HG02938 (cell line): ENCODE data around the gene HOXA11.

ENCODE experiments used
- ATAC-seq: cut with Tn5 transposase; IDR thresholded peaks from one replicate; pipeline ENCODE4 v1.9.1; 2021; ENCODE audit warnings: mild to moderate bottlenecking, moderate library complexity; ENCODE audit not compliant: unreplicated experiment

HOXA11 gene

DNA sequence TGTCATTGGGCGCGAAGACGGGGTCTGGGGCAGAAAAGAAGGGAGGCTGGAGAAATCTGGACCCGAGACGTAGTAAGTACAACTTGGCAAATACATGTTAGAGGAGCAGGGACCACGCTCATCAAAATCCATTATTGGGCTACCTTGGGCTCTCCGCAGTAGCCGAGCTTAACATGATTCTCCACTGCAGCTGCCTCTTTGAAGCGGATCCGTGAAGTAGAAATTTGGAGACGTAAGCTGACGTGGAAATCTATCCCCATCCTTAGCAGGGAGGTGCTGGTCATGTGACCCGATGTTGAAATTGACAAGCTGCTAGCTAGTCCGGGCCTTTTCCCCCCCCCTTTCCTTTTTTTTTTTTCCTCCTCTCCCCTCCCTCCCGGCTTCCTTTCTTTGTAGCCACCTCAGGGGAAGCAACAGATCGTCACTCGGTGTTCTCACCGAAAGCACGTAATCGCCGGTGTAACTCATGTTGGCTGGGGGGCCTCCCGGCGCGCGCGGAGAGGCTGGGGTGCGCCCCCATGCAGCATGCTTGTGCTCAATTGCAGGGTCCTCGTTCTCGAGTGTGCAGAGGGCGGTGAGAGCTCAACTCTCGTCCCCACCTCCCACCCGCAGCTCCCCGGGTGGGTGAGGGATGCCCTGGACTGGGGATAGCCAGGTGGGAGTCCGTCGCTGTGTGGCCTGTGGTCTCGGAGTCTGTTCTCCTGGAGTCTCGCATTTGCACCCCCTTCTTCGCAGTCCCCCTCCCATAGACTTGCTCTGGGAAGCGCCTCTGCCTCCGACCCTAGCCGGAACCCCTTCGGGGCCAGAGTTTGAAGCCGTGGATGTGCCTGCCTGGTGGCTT, at the start of gene HOXA11:
TSS of gene HOXA11 (minus strand) at position 220 of the 841 bp plus-strand sequence. CDS start at position 132, 88 bp downstream.
- ATAC-seq, result no peak

DNA sequence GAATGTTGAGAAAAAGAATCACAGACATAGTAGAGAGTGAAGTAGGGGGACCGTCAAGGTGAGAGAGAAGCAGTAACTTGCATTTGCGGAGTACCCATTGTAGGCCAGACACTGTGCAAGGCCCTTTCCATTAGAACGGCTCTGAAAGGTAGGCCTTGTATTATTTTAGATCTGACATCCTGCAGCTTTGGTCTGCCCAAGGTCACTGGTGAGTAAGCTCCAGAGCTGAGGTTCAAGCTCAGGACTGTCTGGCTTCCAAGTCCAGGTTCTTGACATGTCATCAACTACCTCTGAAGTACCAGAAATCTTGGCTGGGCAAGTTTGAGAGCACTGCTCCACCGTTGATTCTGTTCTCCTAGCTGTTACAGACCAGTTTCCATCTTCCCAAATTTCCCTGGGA, 44.4 kb upstream of the HOXA11 start:
- ATAC-seq, result no peak

DNA sequence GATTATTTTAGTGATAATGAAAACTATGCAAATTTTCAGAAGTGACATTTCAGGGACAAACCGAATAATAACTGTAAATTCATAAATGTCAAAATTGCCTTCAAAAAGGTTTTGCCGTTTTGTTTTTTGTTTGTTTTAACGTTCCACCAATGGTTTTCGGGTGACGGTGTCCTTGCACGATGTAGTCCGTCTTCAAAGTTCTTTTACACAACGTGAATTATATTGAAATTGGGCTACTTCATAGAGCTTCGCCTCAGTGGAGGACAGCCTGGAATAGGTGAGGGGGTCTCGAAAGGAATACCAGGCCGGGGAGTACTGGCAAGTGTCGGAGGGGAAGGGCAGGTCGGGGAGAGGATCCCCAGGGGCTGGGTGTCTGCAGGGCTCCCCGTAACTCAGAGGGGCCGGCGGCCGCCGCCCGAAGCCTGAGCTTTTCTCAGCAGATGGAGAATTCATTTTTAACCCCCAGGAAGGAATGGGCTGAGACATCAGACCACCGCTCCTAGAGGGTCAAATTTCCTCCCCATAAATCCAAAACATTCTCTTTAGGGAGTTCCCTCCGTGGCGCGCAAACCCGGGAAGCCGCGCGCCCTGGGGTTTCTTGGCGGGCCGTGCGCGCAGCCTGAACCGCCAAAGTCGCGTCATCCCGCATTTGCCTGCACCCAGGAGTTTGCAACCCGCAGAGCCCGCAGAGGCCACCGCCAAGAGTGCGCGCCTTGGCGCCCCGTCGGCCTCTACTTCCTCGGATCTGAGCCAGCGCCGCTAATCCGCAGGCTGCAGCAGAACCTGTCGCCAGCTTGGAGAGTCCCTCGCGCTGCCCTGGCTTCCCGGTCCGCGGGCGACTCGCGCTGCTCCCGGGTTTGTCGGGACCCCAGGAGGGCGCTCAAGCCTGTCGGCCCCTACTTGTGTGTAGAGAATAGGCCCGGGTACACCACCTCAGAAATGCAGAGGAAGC, 40.2 kb upstream of the HOXA11 start:
- no peak for ATAC-seq

DNA sequence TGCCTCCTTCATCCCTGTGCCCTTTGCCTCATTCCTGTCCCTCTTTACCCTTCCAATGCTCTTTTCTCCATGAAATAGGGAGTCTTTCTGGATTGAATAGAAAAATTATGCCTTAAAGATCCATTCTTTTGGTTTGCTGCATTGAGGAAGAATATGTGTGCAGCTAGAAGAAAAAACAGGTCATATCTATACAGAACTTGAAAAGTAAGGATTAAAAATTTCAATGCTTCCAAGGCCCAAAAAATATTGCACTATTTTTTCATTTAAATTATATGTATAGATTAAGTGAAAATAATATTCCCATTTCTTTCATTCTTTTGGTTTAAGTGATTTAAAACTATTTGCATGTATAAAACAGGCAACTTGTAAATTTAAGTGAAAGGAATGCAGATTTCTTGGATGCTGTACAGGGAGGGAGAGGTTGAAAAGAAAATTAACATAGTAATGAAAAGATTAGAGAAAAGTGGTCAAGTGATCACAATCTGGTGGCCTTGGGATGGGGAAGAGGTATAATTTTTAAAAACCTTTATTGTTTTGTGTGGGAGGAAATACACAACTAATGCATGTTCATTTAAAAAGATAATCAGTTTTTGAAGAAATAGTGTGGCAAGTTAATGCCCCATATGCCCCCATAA, 39.0 kb upstream of the HOXA11 start:
- no peak for ATAC-seq

DNA sequence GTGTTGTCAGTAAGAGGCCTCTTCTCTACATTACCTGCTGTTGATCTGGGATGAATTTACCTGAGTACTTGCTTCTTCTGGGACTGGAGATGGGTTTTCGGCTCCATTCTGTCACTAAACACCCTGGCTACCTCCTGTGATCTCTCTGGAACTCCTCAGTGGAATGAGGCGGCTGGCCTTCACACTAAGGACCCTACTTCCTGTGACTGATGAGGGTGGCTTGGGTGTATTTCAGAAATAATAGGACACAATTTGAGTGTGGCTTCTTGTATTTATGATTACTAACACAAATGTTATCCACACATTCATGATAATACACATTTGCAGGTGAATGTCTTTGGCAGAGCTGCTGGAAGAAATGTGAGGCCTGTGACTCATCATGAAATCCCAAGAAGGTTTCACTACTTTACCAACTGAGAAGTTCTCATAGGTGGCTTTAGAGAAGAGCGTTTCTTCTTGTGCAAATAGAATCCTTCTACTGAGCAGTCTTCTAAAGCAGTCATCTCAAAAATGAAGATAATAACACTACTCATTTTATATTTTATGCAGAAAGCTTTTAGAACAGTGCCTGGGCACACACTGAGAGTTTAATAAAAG, 36.3 kb upstream of the HOXA11 start:
- no peak for ATAC-seq

DNA sequence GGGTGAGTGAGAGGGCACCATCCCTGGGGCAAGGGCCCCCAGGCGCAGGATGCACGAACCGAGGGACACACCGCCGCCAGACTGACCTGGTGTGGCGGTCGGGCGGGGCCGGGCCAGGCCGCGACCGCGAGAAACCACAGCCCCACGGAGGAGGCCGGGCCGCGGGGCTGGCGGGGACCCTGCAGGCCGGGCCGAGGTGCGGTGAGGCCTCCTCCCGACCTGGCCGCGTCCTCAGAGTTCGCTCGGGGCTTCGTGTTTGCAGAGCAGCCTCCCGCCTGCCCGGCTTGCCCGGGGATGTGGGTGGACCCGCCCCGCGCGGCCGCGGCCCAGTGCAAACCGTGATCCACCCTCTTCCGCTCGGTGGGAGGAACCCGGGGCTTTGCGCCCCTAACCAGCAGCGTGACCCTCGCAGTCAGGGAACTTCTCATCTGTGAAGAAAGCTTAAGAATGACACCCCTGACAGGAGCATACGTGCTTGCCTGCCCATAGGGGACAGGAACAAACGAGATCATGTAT, 35.5 kb upstream of the HOXA11 start:
- ATAC-seq, result no peak

DNA sequence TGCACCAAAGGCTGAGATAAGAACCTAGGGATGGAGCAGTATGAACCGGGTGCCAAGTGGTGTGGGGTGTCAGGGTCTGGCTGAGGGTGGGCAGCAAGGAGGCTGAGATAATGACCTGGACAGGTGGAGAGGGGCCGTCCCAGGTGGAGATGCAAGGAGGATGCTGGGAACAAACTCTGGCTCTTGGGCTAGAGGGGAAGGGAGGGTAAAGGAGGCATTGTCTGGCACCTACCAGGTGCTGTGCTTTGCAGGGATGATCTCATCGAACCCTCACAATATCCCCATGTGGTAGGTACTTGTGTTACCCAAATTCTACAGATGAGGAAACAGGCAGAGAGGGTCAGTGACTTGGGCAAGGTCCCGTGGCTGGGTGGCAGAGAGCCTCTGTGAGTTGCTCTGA, 34.8 kb upstream of the HOXA11 start:
- ATAC-seq, result no peak

DNA sequence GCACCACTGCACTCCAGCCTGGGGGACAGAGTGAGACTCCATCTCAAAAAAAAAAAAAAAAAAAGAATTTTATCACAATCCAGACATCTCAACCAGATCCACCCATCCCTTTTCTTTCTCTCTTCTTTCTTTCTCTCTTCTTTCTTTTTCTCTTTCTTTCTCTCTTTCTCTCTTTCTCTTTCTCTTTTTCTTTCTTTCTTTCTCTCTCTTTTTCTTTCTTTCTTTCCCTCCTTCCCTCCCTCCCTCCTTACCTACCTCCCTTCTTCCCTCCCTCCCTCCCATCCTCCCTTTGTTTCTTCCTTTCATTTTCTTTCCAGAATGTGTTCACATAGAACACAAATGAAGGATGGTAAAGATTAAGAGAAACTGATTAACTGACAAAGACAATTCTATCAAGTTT, 32.9 kb upstream of the HOXA11 start:
- no peak for ATAC-seq

DNA sequence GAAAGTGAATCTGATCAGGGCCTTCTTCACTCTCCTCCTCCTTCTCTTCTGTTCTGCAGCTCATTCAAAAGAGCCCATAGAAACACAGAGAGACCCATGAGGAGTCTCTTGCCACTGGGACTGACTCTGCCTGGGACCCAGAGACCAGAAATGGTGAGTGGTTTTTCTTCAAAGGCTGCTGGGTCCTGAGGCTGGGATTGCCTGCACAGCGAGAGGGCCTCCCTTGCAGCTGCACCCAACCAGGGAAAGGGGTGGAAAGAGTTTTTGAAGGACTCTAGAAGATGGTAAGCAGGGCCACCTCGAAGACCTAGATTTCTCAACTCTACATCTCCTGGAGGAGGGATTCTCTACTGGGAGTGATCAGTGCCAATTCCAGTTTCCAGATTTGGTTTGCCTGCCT, 30.3 kb upstream of the HOXA11 start:
- no peak for ATAC-seq

DNA sequence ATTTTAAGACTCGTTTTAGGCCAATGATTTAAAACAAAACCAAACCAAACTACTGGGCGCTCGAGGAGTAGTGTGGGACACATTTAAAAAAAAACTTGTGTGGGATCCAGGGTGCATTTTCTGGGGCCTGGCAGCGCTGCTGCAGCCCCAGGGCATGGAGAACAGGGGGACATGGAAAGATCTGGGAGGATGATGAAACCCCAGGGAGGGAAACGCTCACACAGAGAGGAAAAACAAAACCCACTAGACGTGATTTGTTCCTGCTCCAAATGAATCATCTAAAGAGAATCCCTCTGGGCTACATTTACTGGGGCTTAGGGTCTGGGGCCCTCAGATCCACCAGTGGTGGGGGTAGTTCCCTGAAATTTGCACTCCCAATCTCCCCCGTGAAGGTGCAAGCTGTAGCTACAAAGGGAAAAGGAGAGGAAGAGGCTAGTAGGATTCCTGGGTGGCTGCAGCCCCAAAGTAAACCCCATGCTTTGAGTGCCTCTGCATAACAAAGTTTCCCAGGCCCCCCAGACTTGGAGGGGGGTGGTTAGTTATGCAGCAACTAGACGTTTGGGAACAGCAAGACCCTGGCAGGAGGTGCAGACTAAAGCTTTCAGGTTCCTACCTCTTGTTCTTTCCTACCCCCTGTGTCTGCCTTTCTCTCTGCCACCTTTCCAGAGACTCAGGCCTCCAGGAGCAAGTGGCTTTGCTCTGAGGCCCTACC, 29.4 kb upstream of the HOXA11 start:
- no peak for ATAC-seq

DNA sequence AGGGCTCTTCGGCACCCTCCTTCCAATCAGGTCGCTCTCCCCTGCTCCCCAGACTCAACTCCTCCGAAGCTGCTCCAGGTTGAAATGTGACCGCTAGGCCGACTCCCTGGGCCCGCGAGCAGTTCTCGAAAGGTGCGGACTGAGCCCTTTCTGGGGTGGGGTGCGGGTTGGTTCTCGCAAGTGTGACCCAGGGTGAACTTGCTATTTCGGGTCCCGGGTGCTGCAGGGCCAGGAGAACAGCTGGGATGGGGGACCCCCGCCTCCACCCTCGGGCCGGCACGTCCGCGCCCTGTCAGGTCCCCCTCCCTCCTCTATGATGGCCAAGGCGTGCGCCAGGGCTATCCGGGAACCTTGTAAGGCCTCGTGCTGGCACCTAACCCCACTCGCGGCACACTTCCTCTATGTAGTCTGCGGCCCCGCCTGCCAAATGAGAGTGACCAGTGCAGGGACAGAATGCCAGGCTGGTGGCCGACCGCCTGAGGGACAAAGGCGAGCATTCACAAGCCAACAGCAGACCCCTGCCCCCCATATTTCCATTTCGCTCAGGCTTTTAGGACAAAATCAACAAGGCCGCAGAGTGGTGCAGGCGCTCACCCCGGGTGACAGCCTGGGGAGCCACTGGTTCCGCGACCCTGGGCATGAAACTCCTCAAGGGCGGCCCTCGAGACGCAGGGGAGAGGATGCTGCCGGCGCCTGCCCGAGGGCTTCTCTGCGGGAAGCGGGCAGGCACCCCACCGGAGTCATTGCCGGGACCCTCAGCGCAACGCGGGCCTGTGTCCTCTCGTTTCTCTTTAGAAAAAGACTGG, 28.6 kb upstream of the HOXA11 start:
- no peak for ATAC-seq

DNA sequence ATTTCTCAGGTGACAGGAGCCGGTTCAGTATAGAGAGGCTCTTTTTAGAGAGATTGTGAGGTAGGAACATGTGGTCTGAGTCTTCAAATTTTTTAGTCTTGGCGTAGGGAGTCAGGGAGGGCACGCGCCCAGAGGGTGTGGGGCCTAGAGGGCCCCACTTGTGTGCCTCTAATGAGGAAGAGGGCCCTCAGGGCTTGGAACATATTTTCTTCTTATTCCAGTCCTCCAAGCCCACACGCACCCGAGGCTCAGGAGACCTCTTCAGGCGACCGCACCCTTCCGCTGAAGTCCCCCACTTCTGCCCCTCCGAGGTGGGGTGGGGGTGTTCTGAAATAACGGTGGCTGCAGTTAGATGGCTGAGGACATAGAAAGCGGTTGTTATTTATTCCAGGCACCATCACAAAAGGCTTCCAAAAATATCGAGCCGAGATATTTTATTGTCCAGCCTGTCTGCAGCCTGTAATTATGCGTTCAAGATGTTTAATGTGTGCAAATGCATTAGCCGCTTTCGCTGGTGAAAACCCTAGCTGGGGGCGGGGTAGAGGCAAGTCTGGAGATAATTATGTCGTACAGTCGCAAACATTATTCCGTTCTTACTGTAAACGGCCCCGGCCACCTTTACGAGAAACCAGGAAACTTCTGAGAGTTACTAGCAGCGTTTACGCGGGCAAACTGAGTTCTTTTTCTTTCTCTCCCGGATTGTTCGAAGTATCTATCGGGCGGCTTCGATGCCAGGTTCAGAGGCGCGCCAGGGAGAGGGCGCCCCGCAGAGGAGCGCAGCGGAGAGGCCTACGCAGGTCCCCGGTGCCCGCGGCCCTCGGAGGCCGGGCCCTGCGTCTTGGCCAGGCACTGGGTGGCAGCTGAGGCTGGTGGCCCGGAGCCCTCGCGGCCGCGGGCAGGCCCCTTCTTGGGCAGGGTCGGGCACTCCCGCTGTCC, 27.7 kb upstream of the HOXA11 start:
- ATAC-seq, result no peak

DNA sequence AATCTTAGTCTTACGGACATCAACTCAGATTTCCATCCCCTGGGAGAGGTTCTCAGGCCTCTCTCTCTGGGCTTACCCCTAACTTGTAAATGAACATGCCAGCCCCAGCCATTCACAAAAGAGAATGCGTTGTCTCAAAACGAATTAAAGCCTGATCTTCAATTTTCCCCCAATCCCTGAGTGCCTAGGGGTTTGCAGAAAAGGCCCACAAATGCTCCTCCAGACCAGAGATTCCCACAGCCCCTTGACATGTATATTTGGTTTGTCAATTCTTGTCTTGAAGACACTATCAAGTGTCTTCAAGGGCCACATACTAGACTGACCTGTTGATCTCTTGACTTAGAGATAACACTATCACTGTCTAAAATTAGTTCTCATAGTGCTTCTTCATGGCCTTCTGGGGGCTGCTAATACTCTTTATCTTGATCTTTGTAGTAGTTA, 26.8 kb upstream of the HOXA11 start:
- ATAC-seq, result no peak

DNA sequence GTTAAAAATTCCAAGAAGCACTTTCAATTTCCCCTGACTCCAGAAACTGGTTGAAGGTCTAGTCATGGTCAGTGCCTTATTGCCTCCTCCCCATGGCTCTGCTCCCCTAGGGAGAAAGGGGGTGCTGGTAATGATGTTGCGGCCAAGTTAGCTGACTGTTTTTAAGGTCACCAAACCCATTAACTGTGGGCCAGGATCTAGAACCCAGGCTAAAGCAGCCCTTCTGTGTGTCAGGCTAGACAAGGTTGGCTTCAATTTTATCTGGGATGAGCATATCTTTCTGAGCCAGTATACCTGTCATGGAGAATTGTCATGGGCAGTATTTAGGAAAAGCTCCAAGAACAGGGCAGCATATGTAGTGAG, 26.0 kb upstream of the HOXA11 start:
- ATAC-seq, result no peak

DNA sequence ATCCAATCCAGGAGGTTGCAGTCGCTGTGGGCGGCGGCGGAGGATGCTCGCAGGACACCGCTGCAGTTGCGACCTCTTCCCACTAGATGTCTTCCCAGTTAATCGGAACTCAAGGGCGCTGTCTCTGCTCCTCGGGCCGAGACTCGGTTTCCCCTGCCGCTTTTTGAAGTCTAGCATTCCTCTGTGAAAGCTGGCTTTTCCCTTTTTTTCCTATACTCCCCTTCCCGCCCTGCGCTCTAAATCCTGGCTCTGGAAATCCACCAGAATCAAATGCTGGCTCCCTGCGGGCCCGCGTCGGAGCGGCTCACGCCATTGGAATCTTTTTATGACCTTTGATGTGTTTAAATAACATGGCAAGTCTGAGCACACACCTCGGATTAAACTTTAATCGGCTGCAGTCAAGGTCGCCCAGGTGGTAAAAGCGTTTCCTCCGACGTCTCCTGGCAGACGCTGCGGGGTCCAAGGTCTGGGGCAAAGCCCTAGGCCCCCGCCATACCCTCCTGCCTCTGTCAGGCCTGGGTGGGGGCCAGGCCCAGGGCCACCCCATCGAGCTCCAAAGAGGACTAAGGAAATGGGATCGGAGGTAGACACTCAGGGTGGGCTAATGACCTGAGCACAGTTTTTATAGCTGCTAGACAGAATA, 25.5 kb upstream of the HOXA11 start:
- no peak for ATAC-seq

DNA sequence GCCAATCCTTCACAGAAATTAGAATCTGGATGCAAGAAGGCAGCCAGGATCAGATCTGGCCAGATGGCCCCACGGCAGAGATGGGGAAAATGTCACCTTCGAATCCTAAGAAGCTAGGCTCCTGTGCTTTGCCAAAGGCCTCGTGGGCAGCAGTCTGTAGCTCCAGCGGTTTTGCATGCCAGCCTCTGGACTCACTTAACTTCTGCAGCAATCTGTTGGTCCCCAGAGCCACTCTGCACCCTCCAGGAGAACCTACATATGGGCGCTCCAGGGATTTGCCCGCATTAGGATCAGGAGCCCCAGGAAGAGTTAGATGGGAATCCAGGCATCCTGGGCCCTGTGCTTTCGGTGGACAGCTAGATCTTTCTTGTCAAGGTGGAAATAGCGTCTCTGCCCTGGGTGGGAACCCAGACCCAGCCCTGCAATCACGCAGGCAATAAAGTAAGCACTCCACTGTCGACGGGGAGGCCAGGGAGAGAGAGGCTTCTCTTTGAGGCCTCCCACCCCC, 25.0 kb upstream of the HOXA11 start:
- ATAC-seq, result no peak

DNA sequence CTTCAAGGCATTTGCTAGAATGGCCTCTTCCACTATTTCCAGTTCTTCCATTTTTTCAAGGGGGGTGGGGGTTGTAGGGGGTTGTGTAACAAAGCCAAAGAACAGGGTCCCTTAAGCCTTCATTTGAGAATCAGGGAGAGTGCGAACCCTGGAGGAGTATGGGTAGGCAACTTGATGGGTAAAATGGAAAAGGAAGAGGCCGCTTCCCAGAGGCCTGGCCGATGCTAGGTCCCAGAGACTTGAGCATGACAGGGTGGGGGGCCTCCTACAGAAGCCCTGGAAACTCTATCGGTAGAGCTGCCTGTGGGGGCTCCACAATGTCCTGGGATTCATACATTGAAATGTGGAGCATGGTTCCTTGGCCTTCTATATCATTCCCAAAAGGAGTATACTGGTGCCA, 24.0 kb upstream of the HOXA11 start:
- ATAC-seq, result no peak
